Measurements from ENCODE around the gene PSORS1C2.

DNA sequence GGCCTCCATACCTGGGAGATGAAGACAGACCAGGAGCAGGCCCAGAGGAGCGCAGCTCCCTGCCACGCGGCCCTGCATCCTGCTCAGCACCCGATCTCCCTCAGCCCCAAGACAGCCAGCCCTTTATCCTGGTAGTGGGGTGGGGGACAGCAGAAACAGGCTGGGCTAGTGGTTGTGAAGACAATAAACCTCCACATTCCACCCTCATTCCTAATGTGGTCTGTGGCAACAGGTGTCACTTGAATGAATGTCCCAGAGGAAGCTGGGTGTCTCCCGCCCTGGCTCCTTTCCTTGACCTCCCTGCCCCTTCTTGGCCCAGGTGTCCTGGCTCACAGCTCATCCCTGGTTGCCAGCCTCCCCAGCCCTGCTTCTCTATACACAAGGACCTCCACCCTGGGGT, 26.4 kb downstream of the PSORS1C2 start, which contains the start of gene C6orf15:
- no peak for TF ChIP-seq EZH2 (IDR thresholded peaks at IDR 0.05; ENCODE audit: low read length)
- TF ChIP-seq, protein P1, sequence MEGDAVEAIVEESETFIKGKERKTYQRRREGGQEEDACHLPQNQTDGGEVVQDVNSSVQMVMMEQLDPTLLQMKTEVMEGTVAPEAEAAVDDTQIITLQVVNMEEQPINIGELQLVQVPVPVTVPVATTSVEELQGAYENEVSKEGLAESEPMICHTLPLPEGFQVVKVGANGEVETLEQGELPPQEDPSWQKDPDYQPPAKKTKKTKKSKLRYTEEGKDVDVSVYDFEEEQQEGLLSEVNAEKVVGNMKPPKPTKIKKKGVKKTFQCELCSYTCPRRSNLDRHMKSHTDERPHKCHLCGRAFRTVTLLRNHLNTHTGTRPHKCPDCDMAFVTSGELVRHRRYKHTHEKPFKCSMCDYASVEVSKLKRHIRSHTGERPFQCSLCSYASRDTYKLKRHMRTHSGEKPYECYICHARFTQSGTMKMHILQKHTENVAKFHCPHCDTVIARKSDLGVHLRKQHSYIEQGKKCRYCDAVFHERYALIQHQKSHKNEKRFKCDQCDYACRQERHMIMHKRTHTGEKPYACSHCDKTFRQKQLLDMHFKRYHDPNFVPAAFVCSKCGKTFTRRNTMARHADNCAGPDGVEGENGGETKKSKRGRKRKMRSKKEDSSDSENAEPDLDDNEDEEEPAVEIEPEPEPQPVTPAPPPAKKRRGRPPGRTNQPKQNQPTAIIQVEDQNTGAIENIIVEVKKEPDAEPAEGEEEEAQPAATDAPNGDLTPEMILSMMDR (optimal IDR thresholded peaks at IDR 0.05 in 1 of 3, IDR thresholded peaks at IDR 0.05 in 1 of 3, conservative IDR thresholded peaks at IDR 0.05 in 1 of 3; ENCODE audit: extremely low read depth in 1 of 3, insufficient read depth in 2 of 3, low read length in 3 of 3) = no peak

Data from keratinocyte (primary cell).